ENCODE measurements around the gene ADGRA1.

ADGRA1 gene, protein sequence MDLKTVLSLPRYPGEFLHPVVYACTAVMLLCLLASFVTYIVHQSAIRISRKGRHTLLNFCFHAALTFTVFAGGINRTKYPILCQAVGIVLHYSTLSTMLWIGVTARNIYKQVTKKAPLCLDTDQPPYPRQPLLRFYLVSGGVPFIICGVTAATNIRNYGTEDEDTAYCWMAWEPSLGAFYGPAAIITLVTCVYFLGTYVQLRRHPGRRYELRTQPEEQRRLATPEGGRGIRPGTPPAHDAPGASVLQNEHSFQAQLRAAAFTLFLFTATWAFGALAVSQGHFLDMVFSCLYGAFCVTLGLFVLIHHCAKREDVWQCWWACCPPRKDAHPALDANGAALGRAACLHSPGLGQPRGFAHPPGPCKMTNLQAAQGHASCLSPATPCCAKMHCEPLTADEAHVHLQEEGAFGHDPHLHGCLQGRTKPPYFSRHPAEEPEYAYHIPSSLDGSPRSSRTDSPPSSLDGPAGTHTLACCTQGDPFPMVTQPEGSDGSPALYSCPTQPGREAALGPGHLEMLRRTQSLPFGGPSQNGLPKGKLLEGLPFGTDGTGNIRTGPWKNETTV
- total RNA-seq = 0 to 0.13 (median 0) reads per million in 9 experiments

DNA sequence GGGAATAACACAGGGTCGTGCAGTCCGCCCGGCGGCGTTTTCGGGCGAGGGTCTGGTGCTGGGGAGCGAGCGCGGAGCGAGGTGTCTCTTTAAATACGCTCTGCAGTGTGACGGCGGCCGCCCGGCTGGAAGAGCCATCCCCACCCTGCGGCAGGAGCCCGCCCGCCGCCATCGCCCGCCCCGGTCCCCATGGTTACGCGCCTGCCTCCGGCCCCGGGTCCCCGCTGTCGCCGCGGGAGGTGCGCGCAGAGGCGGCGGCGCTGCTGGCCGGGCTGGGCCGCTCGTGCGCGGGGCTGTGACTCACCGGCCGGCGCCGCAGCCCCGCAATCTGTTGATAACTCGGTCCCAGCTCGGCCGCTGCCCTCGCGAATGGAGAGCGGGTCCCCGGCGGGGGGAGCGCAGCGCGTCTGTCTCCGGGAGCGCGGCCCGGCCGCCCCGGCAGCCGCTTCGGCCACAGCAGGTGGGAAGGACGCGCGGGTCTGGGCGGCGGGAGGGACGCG, at the start of gene ADGRA1:
TSS of gene ADGRA1 (plus strand) at position 246 of the 500 bp plus-strand sequence. CDS start 986 bp downstream, outside the sequence.
- no peak for ATAC-seq (replicated peaks)
- H3K36me3 Mint-ChIP-seq (ENCODE audit: insufficient read depth) = peaks cover 2% of the 10 kb centered on the region
- peaks cover 5 to 57% of the 10 kb centered on the region in 2 donors for H3K27me3 Mint-ChIP-seq
- no peak within 1 kb of the TSS for H3K27ac Mint-ChIP-seq
- no peak within 1 kb of the TSS for H3K4me3 Mint-ChIP-seq
- peaks cover 0 to 2% of the 10 kb centered on the region in 2 donors for H3K4me1 Mint-ChIP-seq (ENCODE audit: low read depth in 2 of 2)
- DNase-seq = no peak
- H3K9me3 Mint-ChIP-seq = no peaks in the 10 kb centered on the region

- ATAC-seq (replicated peaks) = no peak
- no peak for DNase-seq
- H3K27ac Mint-ChIP-seq = no peak overlapping the region
- H3K4me1 Mint-ChIP-seq (ENCODE audit: low read depth in 2 of 2) = no peaks in the 10 kb centered on the region
- no peaks in the 10 kb centered on the region for H3K36me3 Mint-ChIP-seq (ENCODE audit: insufficient read depth)
- H3K27me3 Mint-ChIP-seq = peaks cover 5 to 36% of the 10 kb centered on the region in 2 donors
- H3K9me3 Mint-ChIP-seq = no peaks in the 10 kb centered on the region
- no peak overlapping the region for H3K4me3 Mint-ChIP-seq
Observed at GRCh38 chr10:133038036-133038823, 49.5 kb upstream of the ADGRA1 start.

DNA sequence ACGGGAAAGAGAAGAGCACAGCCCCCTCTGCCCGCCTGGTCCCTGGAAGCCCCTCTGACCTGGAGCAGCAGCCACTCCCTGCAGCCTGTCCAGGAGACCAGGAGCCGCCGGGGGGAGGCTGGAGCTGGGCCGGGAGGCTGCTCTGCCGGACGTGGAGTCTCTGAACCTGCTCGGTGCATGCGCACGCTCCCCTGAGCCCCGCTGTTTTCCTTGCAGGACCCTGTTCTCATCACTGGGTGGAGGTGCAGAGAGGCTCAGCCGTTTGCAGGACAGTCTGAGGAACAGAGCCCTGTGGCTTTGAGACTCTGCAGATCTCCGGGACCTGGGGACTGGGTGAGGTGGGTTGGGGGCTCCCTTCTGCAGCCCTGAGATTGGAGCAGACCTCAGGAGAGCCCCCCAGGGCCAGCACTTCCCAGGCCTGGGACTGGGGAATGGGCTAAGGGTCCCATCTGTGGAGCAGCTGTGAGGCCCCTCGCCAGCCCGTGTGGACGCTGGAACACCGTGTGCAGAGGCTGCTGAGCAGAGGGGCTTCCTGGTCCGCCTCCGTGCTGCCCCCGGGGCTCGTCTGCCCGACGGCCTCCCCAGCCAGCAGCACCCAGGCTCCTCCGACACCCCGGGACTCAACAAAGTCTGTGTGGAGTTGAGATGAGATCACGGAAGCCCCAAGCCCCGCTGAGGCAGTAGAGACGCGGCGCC, 48.5 kb upstream of the ADGRA1 start:
- no peak for ATAC-seq (replicated peaks)
- Mint-ChIP-seq H3K27me3 (peaks cover 5 to 26% of the 10 kb centered on the region in 2 donors), H3K9me3 (no peaks in the 10 kb centered on the region)

GRCh38 chr10:133039803-133040165, 47.9 kb upstream of the ADGRA1 start:
- Mint-ChIP-seq H3K36me3 (ENCODE audit: insufficient read depth) (no peaks in the 10 kb centered on the region), H3K4me3 (no peak overlapping the region), H3K27ac (no peak overlapping the region), H3K9me3 (no peaks in the 10 kb centered on the region), H3K4me1 (ENCODE audit: low read depth in 2 of 2) (peaks cover 0 to 1% of the 10 kb centered on the region in 2 donors), H3K27me3 (peaks cover 5 to 20% of the 10 kb centered on the region in 2 donors)
- DNase-seq = no peak
- ATAC-seq (replicated peaks) = no peak

More for the DNA sequence above, 48.5 kb upstream of the ADGRA1 start:
- DNase-seq = no peak
- Mint-ChIP-seq H3K4me3 (no peak overlapping the region), H3K27ac (no peak overlapping the region), H3K4me1 (ENCODE audit: low read depth in 2 of 2) (peaks cover 0 to under 1% of the 10 kb centered on the region in 2 donors), H3K36me3 (ENCODE audit: insufficient read depth) (no peaks in the 10 kb centered on the region)

DNA sequence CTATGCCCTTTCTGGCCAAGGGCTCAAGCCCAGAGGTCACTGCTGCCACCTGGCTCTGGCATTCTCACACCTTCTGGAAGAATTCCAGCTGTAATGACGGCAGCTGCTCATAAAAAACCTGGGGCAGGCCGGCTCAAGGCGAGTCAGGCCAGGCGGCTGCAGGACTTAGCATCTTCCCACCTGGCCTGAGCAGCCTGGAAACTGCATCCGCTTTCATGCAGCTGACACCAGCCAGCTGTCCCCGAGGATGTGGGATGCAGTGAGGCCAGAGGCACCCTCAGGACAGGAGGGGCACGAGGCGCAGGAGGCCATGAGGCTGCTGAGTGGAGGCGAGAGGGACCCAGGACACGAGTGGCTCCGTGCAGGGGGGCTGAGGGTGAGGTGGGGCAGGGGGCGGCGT, 47.5 kb upstream of the ADGRA1 start:
- no peak for ATAC-seq (replicated peaks)
- H3K27ac Mint-ChIP-seq = no peak overlapping the region

DNA sequence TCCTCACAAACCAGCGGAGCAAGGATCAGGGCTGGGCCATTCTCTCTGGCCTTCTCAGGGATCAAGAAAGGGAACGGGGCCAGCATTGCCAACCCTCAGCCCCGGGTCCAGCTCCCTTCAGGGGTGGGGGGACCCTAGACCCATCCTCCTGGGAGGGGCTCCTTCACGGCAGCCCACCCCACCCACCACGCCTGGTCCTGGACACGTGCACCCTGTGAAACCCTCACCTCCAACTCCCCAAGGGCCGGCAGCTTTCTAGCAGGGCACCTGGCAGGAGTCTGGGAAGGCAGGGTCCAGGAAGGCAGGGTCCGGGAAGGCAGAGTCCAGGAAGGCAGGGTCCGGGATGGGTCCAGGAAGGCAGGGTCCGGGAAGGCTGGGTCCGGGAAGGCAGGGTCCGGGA, 46.6 kb upstream of the ADGRA1 start:
- Mint-ChIP-seq H3K4me3 (no peak overlapping the region), H3K4me1 (ENCODE audit: low read depth in 2 of 2) (peaks cover 0 to 1% of the 10 kb centered on the region in 2 donors), H3K36me3 (ENCODE audit: insufficient read depth) (no peaks in the 10 kb centered on the region), H3K27me3 (peaks cover 5 to 18% of the 10 kb centered on the region in 2 donors), H3K27ac (no peak overlapping the region), H3K9me3 (no peaks in the 10 kb centered on the region)
- DNase-seq (no peak), ATAC-seq (replicated peaks) (no peak)

More for the DNA sequence above, 47.5 kb upstream of the ADGRA1 start:
- DNase-seq = no peak
- H3K4me1 Mint-ChIP-seq (ENCODE audit: low read depth in 2 of 2) = peaks cover 0 to 1% of the 10 kb centered on the region in 2 donors
- H3K27me3 Mint-ChIP-seq = peaks cover 5 to 18% of the 10 kb centered on the region in 2 donors
- no peaks in the 10 kb centered on the region for H3K9me3 Mint-ChIP-seq
- no peaks in the 10 kb centered on the region for H3K36me3 Mint-ChIP-seq (ENCODE audit: insufficient read depth)
- no peak overlapping the region for H3K4me3 Mint-ChIP-seq

- no peak overlapping the region for H3K4me3 Mint-ChIP-seq
- no peak for ATAC-seq (replicated peaks)
- peaks cover 5 to 18% of the 10 kb centered on the region in 2 donors for H3K27me3 Mint-ChIP-seq
- no peak overlapping the region for H3K27ac Mint-ChIP-seq
- no peaks in the 10 kb centered on the region for H3K9me3 Mint-ChIP-seq
- H3K4me1 Mint-ChIP-seq (ENCODE audit: low read depth in 2 of 2) = peaks cover 0 to 1% of the 10 kb centered on the region in 2 donors
- no peak for DNase-seq
- H3K36me3 Mint-ChIP-seq (ENCODE audit: insufficient read depth) = no peaks in the 10 kb centered on the region
Observed at GRCh38 chr10:133042061-133042460, 45.7 kb upstream of the ADGRA1 start.

DNA sequence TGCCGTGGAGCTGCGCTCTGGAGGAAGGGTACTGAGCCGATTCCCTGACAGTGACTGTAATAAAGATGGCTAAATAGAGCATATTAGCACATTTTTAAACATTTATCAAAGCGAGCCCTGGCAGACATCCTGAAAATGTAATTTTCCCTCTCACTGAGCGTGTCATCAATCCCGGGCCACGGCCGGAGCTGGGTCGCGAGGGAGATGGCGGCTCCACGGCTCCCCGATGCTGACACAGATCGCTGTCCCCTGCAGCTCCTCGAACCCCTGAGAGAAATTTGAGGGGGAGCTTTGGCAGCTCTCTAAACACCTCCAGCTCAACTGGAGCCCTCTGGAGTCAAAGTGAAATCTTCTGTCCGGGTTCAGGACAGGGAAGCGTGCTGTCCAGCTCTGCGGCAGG, 44.9 kb upstream of the ADGRA1 start:
- Mint-ChIP-seq H3K4me3 (no peak overlapping the region), H3K9me3 (no peaks in the 10 kb centered on the region), H3K27me3 (peaks cover 5 to 21% of the 10 kb centered on the region in 2 donors), H3K36me3 (ENCODE audit: insufficient read depth) (no peaks in the 10 kb centered on the region), H3K27ac (no peak overlapping the region), H3K4me1 (ENCODE audit: low read depth in 2 of 2) (peaks cover 0 to 1% of the 10 kb centered on the region in 2 donors)
- no peak for DNase-seq
- no peak for ATAC-seq (replicated peaks)

DNA sequence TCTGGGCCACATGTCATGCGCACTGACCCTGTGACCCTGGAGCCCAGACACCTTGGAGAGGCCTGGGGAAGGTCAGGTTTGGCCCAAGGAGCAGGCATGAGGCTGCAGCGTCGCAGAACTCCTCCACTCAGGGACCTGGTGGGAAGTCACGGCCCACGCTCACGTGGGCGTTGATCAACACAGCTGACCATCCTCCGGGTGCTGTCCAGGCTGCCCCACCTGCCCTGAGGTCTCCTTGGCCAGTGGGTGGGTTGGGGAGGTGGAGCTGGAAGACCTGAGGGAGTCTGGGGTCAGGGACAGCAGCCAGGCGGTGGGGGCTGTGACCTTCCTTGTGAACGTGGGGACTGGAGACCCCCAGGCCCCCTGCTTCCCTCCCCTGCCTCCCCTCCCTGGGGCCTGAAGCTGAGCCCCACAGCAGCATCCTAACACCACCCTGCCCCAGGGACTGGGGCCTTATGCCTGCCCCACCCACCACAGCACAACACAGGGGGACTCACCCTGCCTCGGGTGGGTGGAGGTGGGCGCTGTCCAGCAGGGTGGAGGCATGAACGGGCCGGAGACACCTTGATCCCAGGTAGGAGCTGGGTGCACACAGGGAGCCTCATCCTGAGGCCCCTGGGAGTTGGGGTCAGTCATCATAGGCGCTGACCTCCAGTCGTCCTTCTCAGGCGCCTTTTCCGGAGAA, 44.0 kb upstream of the ADGRA1 start:
- H3K27ac Mint-ChIP-seq = no peak overlapping the region
- H3K27me3 Mint-ChIP-seq = peaks cover 6 to 25% of the 10 kb centered on the region in 2 donors

GRCh38 chr10:133044401-133044811, 43.3 kb upstream of the ADGRA1 start:
- Mint-ChIP-seq H3K9me3 (no peaks in the 10 kb centered on the region), H3K36me3 (ENCODE audit: insufficient read depth) (no peaks in the 10 kb centered on the region), H3K4me3 (no peak overlapping the region), H3K4me1 (ENCODE audit: low read depth in 2 of 2) (peaks cover 0 to 3% of the 10 kb centered on the region in 2 donors), H3K27ac (no peak overlapping the region), H3K27me3 (peaks cover 7 to 28% of the 10 kb centered on the region in 2 donors)
- DNase-seq = no peak
- ATAC-seq (replicated peaks) = no peak

More for the DNA sequence above, 44.0 kb upstream of the ADGRA1 start:
- Mint-ChIP-seq H3K4me1 (ENCODE audit: low read depth in 2 of 2) (peaks cover 0 to 3% of the 10 kb centered on the region in 2 donors), H3K9me3 (no peaks in the 10 kb centered on the region), H3K4me3 (no peak overlapping the region), H3K36me3 (ENCODE audit: insufficient read depth) (no peaks in the 10 kb centered on the region)
- DNase-seq (no peak), ATAC-seq (replicated peaks) (no peak)

DNA sequence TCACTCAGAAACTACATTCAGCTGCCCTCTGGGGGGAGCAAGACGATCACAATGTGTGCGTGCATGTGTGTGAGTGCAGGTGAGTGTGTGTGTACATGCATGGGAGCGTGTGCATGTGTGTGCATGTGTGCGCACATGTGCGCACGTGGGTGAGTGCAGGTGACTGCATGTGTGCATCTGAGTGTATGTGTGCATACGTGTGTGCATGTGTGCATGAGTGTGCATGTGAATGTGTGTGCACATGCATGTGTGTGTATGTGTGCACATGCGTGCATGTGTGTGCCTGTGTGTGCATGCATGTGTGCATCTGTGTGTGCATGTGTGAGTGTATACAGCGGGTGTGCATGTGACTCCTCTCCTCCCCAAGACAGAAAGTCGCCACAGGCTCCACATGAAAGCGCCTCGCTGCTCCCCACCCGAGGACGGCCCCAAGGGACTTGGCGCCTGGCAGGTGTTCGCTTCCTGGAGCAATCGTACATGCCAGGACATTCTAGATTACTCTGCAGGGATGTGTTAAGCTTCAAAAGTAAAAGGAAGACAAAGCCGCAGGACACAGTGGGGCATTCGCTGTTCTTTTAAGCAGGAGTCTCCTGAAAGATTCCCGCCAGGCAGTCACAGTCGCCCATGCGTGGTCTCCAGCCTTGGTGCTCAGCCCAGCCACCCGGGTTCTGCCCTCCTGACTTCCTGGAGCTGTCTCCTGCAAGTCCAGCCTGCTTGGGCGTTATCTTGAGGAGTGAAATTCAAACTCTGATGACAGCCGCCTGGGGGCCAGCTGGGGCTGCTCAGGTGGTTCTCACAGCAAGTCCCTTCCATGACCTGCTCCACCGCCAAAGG, 42.0 kb upstream of the ADGRA1 start:
- Mint-ChIP-seq H3K36me3 (ENCODE audit: insufficient read depth) (no peaks in the 10 kb centered on the region), H3K4me1 (ENCODE audit: low read depth in 2 of 2) (peaks cover 0 to 3% of the 10 kb centered on the region in 2 donors), H3K4me3 (no peak overlapping the region), H3K27me3 (peaks cover 7 to 25% of the 10 kb centered on the region in 2 donors), H3K9me3 (no peaks in the 10 kb centered on the region), H3K27ac (no peak overlapping the region)
- no peak for DNase-seq
- no peak for ATAC-seq (replicated peaks)

- ATAC-seq (replicated peaks) = no peak
- H3K27ac Mint-ChIP-seq = no peak overlapping the region
- no peaks in the 10 kb centered on the region for H3K9me3 Mint-ChIP-seq
- no peaks in the 10 kb centered on the region for H3K36me3 Mint-ChIP-seq (ENCODE audit: insufficient read depth)
- peaks cover 0 to 3% of the 10 kb centered on the region in 2 donors for H3K4me1 Mint-ChIP-seq (ENCODE audit: low read depth in 2 of 2)
- peaks cover 7 to 25% of the 10 kb centered on the region in 2 donors for H3K27me3 Mint-ChIP-seq
- no peak overlapping the region for H3K4me3 Mint-ChIP-seq
- DNase-seq = no peak
Observed at GRCh38 chr10:133046390-133046765, 41.3 kb upstream of the ADGRA1 start.

All from effector memory CD8-positive, alpha-beta T cell (primary cell).